Activated CD8-positive, alpha-beta T cell treated with anti-CD3 and anti-CD28 coated beads for 36 hours (primary cell): ENCODE results near the gene ADD1. TPM values are rescaled to one million over a fixed set of nuclear protein-coding genes. Genes with fewer than 3 reads are reported as not detected.

Experiments used
- ATAC-seq: fragments of 200-7000 bp; cut with Tn5 transposase; one replicate; pipeline ENCODE4 v1.10.0; 2021; ENCODE audit warnings: mild to moderate bottlenecking, moderate library complexity
- CTCF ChIA-PET: fragments of 350-600 bp; sonication (Branson Sonifier 250); formaldehyde crosslinking; loops from one replicate; lab custom pipeline; 2021; ENCODE audit warnings: antibody characterized with exemption; lab: Charles Lee
- POLR2A ChIA-PET: fragments of 350-600 bp; sonication (Branson Sonifier 250); formaldehyde crosslinking; loops from one replicate; lab custom pipeline; 2021; ENCODE audit warnings: antibody characterized with exemption; lab: Charles Lee
- DNase-seq: peaks from one replicate; pipeline ENCODE4 v3.0.0-alpha.2; 2020
- H3K27ac Mint-ChIP-seq: one replicate; pipeline ENCODE4 v1.8.0; 2021; ENCODE audit warnings: mild to moderate bottlenecking, mixed read lengths
- H3K27me3 Mint-ChIP-seq: one replicate; pipeline ENCODE4 v1.8.0; 2021; ENCODE audit warnings: mixed read lengths
- H3K36me3 Mint-ChIP-seq: one replicate; pipeline ENCODE4 v1.8.0; 2021; ENCODE audit warnings: low read depth, mixed read lengths
- H3K4me1 Mint-ChIP-seq: one replicate; pipeline ENCODE4 v1.8.0; 2021; ENCODE audit warnings: low read depth, mixed read lengths
- H3K4me3 Mint-ChIP-seq: one replicate; pipeline ENCODE4 v1.8.0; 2021; ENCODE audit warnings: mild to moderate bottlenecking, moderate library complexity, mixed read lengths
- H3K9me3 Mint-ChIP-seq: one replicate; pipeline ENCODE4 v1.8.0; 2021; ENCODE audit warnings: mixed read lengths
- CTCF ChIP-seq: fragments of 200-600 bp; IDR thresholded peaks from one replicate; pipeline ENCODE4 v1.8.0; 2022; ENCODE audit warnings: antibody characterized with exemption, mild to moderate bottlenecking
- intact Hi-C: fragments of 100-400 bp; cut with micrococcal nuclease; formaldehyde crosslinking; loops from one replicate; pipeline ENCODE4 v1.10.0; 2022
- total RNA-seq, 2 experiments: library from RNA; stranded (reverse); gene quantifications; one replicate each; pipeline ENCODE4 v1.2.3, GENCODE V29; 2021

ADD1 gene
- total RNA-seq, 2 experiments from 2014 or later = 149 to 154 TPM

- ATAC-seq = peak; percentile 8
- no peak for TF ChIP-seq CTCF
- ChIA-PET CTCF (interaction anchor here (1.1 to 1.4 kb wide), 5 partner anchors 15 to 117 kb away, joined by 3 to 7 read pairs (median 4); partner anchors contain the start of gene TNIP2), POLR2A (interaction anchor here (0.8 to 2.6 kb wide), 13 partner anchors 8 to 68 kb away, joined by 3 to 11 read pairs (median 4); partner anchors contain the start of gene TNIP2)
- intact Hi-C loops = no loop called here
- Mint-ChIP-seq H3K4me1 (peaks cover 57% of the 10 kb centered on the region), H3K9me3 (no peaks in the 10 kb centered on the region), H3K36me3 (peaks cover 46% of the 10 kb centered on the region), H3K27ac (peak overlapping the region; percentile 79), H3K27me3 (no peaks in the 10 kb centered on the region), H3K4me3 (peak overlapping the region; percentile 98)
- peak; percentile 36 for DNase-seq
Measured at GRCh38 chr4:2813446-2814405, 29.9 kb upstream of the ADD1 start.

- H3K27me3 Mint-ChIP-seq = no peaks in the 10 kb centered on the region
- TF ChIP-seq CTCF = no peak
- peak overlapping the region; percentile 98 for H3K4me3 Mint-ChIP-seq
- H3K36me3 Mint-ChIP-seq = peaks cover 50% of the 10 kb centered on the region
- no peak for ATAC-seq
- peaks cover 63% of the 10 kb centered on the region for H3K4me1 Mint-ChIP-seq
- DNase-seq = no peak
- intact Hi-C loops = no loop called here
- ChIA-PET POLR2A (interaction anchor here (0.7 to 1.6 kb wide), 7 partner anchors 10 to 69 kb away, joined by 3 to 5 read pairs (median 3); no protein-coding TSS in a partner anchor), CTCF (interaction anchor here (1.1 kb wide), 1 partner anchor 51 kb away, joined by 3 read pairs; no protein-coding TSS in a partner anchor)
- H3K9me3 Mint-ChIP-seq = no peaks in the 10 kb centered on the region
- peak overlapping the region; percentile 34 for H3K27ac Mint-ChIP-seq
Measured at GRCh38 chr4:2814627-2815270, 28.9 kb upstream of the ADD1 start.

- POLR2A ChIA-PET = interaction anchor here (1.0 kb wide), 1 partner anchor 13 kb away, joined by 3 read pairs; no protein-coding TSS in a partner anchor
- Mint-ChIP-seq H3K4me3 (peak overlapping the region; percentile 73), H3K36me3 (peaks cover 50% of the 10 kb centered on the region), H3K27ac (peak overlapping the region; percentile 31), H3K9me3 (no peaks in the 10 kb centered on the region), H3K27me3 (no peaks in the 10 kb centered on the region), H3K4me1 (peaks cover 63% of the 10 kb centered on the region)
- no peak for DNase-seq
- TF ChIP-seq CTCF = no peak
- CTCF ChIA-PET = no interaction called here
- ATAC-seq = no peak
- intact Hi-C loops = no loop called here
Measured at GRCh38 chr4:2816401-2816954, 27.2 kb upstream of the ADD1 start.

- H3K4me1 Mint-ChIP-seq = peaks cover 57% of the 10 kb centered on the region
- H3K9me3 Mint-ChIP-seq = no peaks in the 10 kb centered on the region
- H3K27ac Mint-ChIP-seq = peak overlapping the region; percentile 31
- ChIA-PET CTCF (interaction anchor here (1.0 kb wide), 1 partner anchor 54 kb away, joined by 3 read pairs; no protein-coding TSS in a partner anchor), POLR2A (interaction anchor here (0.6 to 2.2 kb wide), 6 partner anchors 9 to 31 kb away, joined by 3 to 10 read pairs (median 4); no protein-coding TSS in a partner anchor)
- H3K36me3 Mint-ChIP-seq = peaks cover 44% of the 10 kb centered on the region
- TF ChIP-seq CTCF = no peak
- ATAC-seq (no peak), DNase-seq (no peak)
- no peaks in the 10 kb centered on the region for H3K27me3 Mint-ChIP-seq
- intact Hi-C loops = no loop called here
- H3K4me3 Mint-ChIP-seq = peak overlapping the region; percentile 73
Measured at GRCh38 chr4:2817137-2817536, 26.5 kb upstream of the ADD1 start.
